HUES48 (cell line): ENCODE measurements around the gene CREB5.

ENCODE experiments used
- H3K27ac ChIP-seq: one replicate; pipeline ENCODE4 v1.7.0; 2013; ENCODE audit warnings: low read depth, low read length, inconsistent platforms
- H3K27me3 ChIP-seq: 2 replicates; pipeline ENCODE4 v1.6.1; 2013; ENCODE audit warnings: mild to moderate bottlenecking, low read length; ENCODE audit not compliant: control insufficient read depth, insufficient read depth
- H3K36me3 ChIP-seq: 2 replicates; pipeline ENCODE4 v1.6.1; 2013; ENCODE audit warnings: low read length; ENCODE audit not compliant: control insufficient read depth, insufficient read depth
- H3K4me1 ChIP-seq: 2 replicates; pipeline ENCODE4 v1.6.1; 2013; ENCODE audit warnings: mild to moderate bottlenecking, low read length; ENCODE audit not compliant: control insufficient read depth, insufficient read depth
- H3K4me3 ChIP-seq: 2 replicates; pipeline ENCODE4 v1.5.1; 2013; ENCODE audit warnings: mild to moderate bottlenecking, low read depth, low read length
- H3K9ac ChIP-seq: 2 replicates; pipeline ENCODE4 v1.6.1; 2013; ENCODE audit warnings: mild to moderate bottlenecking, low read depth, low read length, moderate library complexity
- H3K9me3 ChIP-seq: 2 replicates; pipeline ENCODE4 v1.6.1; 2013; ENCODE audit warnings: low read length; ENCODE audit not compliant: control insufficient read depth, insufficient read depth

The CREB5 gene

DNA sequence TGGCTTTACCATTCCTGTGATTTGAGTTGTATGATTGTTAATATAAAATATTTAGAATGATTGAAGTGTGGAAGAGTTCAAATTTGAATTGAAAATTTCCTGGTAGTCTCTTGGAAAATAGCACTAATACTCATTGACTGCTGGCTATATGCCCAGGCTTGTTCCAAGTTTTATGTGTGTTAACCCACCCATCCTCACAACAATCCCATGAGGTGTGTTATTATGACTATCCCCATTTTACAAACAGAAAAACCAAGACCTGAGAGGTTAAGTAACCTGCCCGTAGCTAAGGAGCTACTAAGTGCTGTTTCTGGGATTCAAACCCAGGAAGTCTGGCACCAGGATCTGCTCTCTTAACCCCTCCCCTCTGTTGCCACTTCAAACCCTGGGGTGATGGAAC lies 213.9 kb downstream of the CREB5 start:
- H3K27ac ChIP-seq: no peak overlapping the region
- no peaks in the 10 kb centered on the region for H3K27me3 ChIP-seq
- H3K4me3 ChIP-seq: no peak overlapping the region
- H3K36me3 ChIP-seq: no peaks in the 10 kb centered on the region
- peaks cover 12% of the 10 kb centered on the region for H3K4me1 ChIP-seq
- no peaks in the 10 kb centered on the region for H3K9me3 ChIP-seq
- H3K9ac ChIP-seq: no peak overlapping the region

- H3K36me3 ChIP-seq: no peaks in the 10 kb centered on the region
- no peaks in the 10 kb centered on the region for H3K27me3 ChIP-seq
- peaks cover 12% of the 10 kb centered on the region for H3K4me1 ChIP-seq
- no peaks in the 10 kb centered on the region for H3K9me3 ChIP-seq
- no peak overlapping the region for H3K9ac ChIP-seq
- H3K27ac ChIP-seq: no peak overlapping the region
- H3K4me3 ChIP-seq: no peak overlapping the region
Measured at GRCh38 chr7:28626624-28627262, 214.4 kb downstream of the CREB5 start.

GRCh38 chr7:28627263-28627653 lies 214.9 kb downstream of the CREB5 start:
- Histone ChIP-seq H3K27me3 (no peaks in the 10 kb centered on the region), H3K4me1 (peaks cover 12% of the 10 kb centered on the region), H3K9ac (no peak overlapping the region), H3K4me3 (no peak overlapping the region), H3K9me3 (no peaks in the 10 kb centered on the region), H3K36me3 (no peaks in the 10 kb centered on the region), H3K27ac (no peak overlapping the region)

DNA sequence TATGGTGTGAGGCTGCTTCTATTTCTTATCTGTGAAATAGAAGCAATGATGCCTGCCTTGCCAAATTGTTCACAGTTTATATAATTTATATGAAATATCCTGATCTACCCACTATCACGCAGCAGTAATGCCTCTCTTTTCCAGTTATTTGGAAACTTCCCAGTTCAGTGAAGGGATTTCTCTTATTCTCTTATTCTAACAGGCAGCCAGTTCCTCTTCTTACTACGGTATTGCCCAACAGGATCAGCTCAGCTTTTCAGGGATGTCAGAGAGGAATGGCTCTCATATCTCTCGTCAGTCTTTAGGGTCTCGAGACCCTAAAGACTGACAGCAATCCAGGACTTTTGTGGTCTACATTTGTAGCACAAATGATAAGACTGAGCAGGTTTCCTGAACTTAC lies 215.6 kb downstream of the CREB5 start:
- no peak overlapping the region for H3K4me3 ChIP-seq
- no peaks in the 10 kb centered on the region for H3K36me3 ChIP-seq
- H3K27ac ChIP-seq: no peak overlapping the region
- H3K27me3 ChIP-seq: no peaks in the 10 kb centered on the region
- peaks cover 12% of the 10 kb centered on the region for H3K4me1 ChIP-seq
- no peak overlapping the region for H3K9ac ChIP-seq
- H3K9me3 ChIP-seq: no peaks in the 10 kb centered on the region

GRCh38 chr7:28629216-28629842 lies 217.0 kb downstream of the CREB5 start:
- H3K9ac ChIP-seq: no peak overlapping the region
- no peaks in the 10 kb centered on the region for H3K9me3 ChIP-seq
- H3K4me3 ChIP-seq: no peak overlapping the region
- no peaks in the 10 kb centered on the region for H3K27me3 ChIP-seq
- no peaks in the 10 kb centered on the region for H3K36me3 ChIP-seq
- H3K27ac ChIP-seq: no peak overlapping the region
- peaks cover 12% of the 10 kb centered on the region for H3K4me1 ChIP-seq

DNA sequence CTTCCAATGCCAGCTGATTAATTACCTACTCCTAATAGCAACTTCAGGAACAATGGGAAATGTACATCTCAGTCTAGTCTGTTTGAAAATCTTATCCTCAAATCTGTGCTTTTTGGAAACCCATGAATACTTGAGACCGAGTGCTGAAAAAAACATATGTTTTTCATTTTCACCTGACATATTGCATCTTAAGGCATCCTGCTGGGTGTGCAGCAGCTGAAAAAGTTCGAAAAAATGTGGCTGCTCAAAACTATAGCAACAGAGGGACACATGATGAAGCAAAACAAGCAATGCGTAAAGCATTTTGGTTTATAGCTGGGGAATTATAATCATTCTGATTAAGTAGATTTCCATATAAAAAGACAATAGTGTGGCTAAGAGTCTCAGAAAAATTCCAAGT lies 218.0 kb downstream of the CREB5 start:
- no peaks in the 10 kb centered on the region for H3K27me3 ChIP-seq
- no peaks in the 10 kb centered on the region for H3K9me3 ChIP-seq
- H3K4me3 ChIP-seq: no peak overlapping the region
- H3K9ac ChIP-seq: no peak overlapping the region
- H3K4me1 ChIP-seq: peaks cover 12% of the 10 kb centered on the region
- H3K36me3 ChIP-seq: no peaks in the 10 kb centered on the region
- no peak overlapping the region for H3K27ac ChIP-seq

GRCh38 chr7:28631995-28632394 lies 219.7 kb downstream of the CREB5 start:
- no peaks in the 10 kb centered on the region for H3K9me3 ChIP-seq
- H3K27me3 ChIP-seq: no peaks in the 10 kb centered on the region
- no peak overlapping the region for H3K4me3 ChIP-seq
- H3K9ac ChIP-seq: no peak overlapping the region
- no peak overlapping the region for H3K27ac ChIP-seq
- peaks cover 9% of the 10 kb centered on the region for H3K4me1 ChIP-seq
- H3K36me3 ChIP-seq: no peaks in the 10 kb centered on the region

DNA sequence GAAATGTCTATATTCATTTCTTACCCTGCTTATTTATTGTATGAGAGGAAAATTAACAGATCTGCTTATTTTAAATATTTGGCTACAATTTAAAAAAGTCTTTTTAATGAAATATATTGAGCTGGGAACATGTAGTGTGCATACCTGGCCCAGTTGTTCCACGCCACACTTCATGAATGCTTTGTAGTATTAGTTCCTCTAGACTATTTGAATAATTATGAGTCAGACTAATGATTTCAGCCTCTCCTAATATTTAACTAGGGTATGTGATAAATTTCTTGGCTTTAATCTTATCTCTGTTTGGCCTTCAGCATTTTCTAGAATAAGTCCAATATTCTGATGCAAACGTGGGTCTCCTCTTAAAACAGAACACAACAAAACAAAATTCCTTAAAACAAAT lies 226.6 kb downstream of the CREB5 start:
- Histone ChIP-seq H3K4me1 (peaks cover 19% of the 10 kb centered on the region), H3K4me3 (no peak overlapping the region), H3K27me3 (no peaks in the 10 kb centered on the region), H3K36me3 (no peaks in the 10 kb centered on the region), H3K9ac (no peak overlapping the region), H3K27ac (no peak overlapping the region), H3K9me3 (no peaks in the 10 kb centered on the region)

GRCh38 chr7:28640001-28640400 lies 227.7 kb downstream of the CREB5 start:
- Histone ChIP-seq H3K9ac (no peak overlapping the region), H3K4me1 (peaks cover 21% of the 10 kb centered on the region), H3K27me3 (no peaks in the 10 kb centered on the region), H3K4me3 (no peak overlapping the region), H3K9me3 (no peaks in the 10 kb centered on the region), H3K36me3 (no peaks in the 10 kb centered on the region), H3K27ac (no peak overlapping the region)

- Histone ChIP-seq H3K4me3 (no peak overlapping the region), H3K9ac (no peak overlapping the region), H3K27me3 (no peaks in the 10 kb centered on the region), H3K27ac (no peak overlapping the region), H3K36me3 (no peaks in the 10 kb centered on the region), H3K4me1 (peaks cover 21% of the 10 kb centered on the region), H3K9me3 (no peaks in the 10 kb centered on the region)
Measured at GRCh38 chr7:28641752-28642545, 229.6 kb downstream of the CREB5 start.

DNA sequence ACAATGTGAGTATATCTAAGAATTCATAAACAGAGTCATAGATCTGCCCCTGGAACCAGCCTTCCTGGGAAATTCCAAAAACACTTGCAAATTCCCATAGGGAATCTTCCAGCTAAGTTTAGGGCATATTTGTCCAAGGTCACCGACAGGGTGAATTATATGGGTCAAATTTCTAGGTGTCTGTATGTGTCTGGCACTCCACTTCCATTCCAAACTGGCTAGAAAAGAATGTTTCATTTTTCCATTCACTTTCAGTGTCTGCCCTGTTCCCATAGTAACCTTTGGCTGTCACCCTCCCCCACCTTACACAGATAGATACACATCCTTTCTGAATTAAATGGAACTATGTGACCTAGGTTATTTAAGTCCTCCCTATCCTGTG lies 230.9 kb downstream of the CREB5 start:
- H3K9ac ChIP-seq: no peak overlapping the region
- H3K9me3 ChIP-seq: no peaks in the 10 kb centered on the region
- H3K4me1 ChIP-seq: peaks cover 21% of the 10 kb centered on the region
- H3K27me3 ChIP-seq: no peaks in the 10 kb centered on the region
- no peak overlapping the region for H3K27ac ChIP-seq
- H3K4me3 ChIP-seq: no peak overlapping the region
- H3K36me3 ChIP-seq: no peaks in the 10 kb centered on the region
